GM18520 (cell line): Measurements from ENCODE around the gene AP1S1.
"Not testable (repeated sequence)": the region's sequence is repeated elsewhere in the genome, so short reads cannot be mapped to it uniquely, and the experiment has no call there.

Experiments used
- ATAC-seq: cut with Tn5 transposase; IDR thresholded peaks from one replicate; pipeline ENCODE4 v1.9.1; 2021; ENCODE audit not compliant: unreplicated experiment

The AP1S1 gene

GRCh38 chr7:101124376-101125056 lies 29.8 kb upstream of the AP1S1 start:
- no peak for ATAC-seq

GRCh38 chr7:101125989-101126650 lies 28.2 kb upstream of the AP1S1 start:
- peak; percentile 41 for ATAC-seq

- peak; percentile 24 for ATAC-seq
Measured at GRCh38 chr7:101126651-101127459, 27.4 kb upstream of the AP1S1 start, which contains the start of gene SERPINE1. Gene SERPINE1, plus strand, starts transcription at chr7:101127104. Its CDS starts 1,290 bp downstream, at chr7:101128394.

- ATAC-seq = no peak
Measured at GRCh38 chr7:101127460-101128039, 26.7 kb upstream of the AP1S1 start.

- no peak for ATAC-seq
Measured at GRCh38 chr7:101128040-101128834, 26.0 kb upstream of the AP1S1 start.

- no peak for ATAC-seq
Measured at GRCh38 chr7:101129603-101130117, 24.6 kb upstream of the AP1S1 start.

- ATAC-seq = not testable (repeated sequence)
Measured at GRCh38 chr7:101132626-101133600, 21.4 kb upstream of the AP1S1 start.

GRCh38 chr7:101133621-101134398 lies 20.5 kb upstream of the AP1S1 start:
- ATAC-seq = no peak

- ATAC-seq = no peak
Measured at GRCh38 chr7:101134399-101134980, 19.8 kb upstream of the AP1S1 start.

- no peak for ATAC-seq
Measured at GRCh38 chr7:101137651-101138212, 16.5 kb upstream of the AP1S1 start.

GRCh38 chr7:101138213-101138870 lies 15.9 kb upstream of the AP1S1 start:
- ATAC-seq = peak; percentile 57

GRCh38 chr7:101140339-101140699 lies 14.0 kb upstream of the AP1S1 start:
- ATAC-seq = no peak

GRCh38 chr7:101140746-101141382 lies 13.4 kb upstream of the AP1S1 start:
- no peak for ATAC-seq

- ATAC-seq = no peak
Measured at GRCh38 chr7:101151908-101152651, 2.2 kb upstream of the AP1S1 start.

- no peak for ATAC-seq
Measured at GRCh38 chr7:101154693-101155102, 422 bp downstream of the AP1S1 start.

GRCh38 chr7:101155303-101155702 lies 1.0 kb downstream of the AP1S1 start:
- no peak for ATAC-seq
